GM19240 (cell line): Measurements from ENCODE around the gene BSCL2.
A peak's percentile ranks its signal among the peaks of the same experiment; 100 is the strongest.
"Not testable (repeated sequence)": the region's sequence is repeated elsewhere in the genome, so short reads cannot be mapped to it uniquely, and the experiment has no call there.

Source experiments
- DNase-seq: peaks from one replicate; pipeline ENCODE4 v3.0.0; 2011; ENCODE audit warnings: low spot score; ENCODE audit not compliant: insufficient read length

The BSCL2 gene

GRCh38 chr11:62664405-62665074 is 42.7 kb downstream of the BSCL2 start:
- DNase-seq: peak; percentile 33

GRCh38 chr11:62656796-62657429 is 50.3 kb downstream of the BSCL2 start:
- DNase-seq: no peak

GRCh38 chr11:62654297-62654696 is 52.9 kb downstream of the BSCL2 start:
- DNase-seq: no peak

DNA sequence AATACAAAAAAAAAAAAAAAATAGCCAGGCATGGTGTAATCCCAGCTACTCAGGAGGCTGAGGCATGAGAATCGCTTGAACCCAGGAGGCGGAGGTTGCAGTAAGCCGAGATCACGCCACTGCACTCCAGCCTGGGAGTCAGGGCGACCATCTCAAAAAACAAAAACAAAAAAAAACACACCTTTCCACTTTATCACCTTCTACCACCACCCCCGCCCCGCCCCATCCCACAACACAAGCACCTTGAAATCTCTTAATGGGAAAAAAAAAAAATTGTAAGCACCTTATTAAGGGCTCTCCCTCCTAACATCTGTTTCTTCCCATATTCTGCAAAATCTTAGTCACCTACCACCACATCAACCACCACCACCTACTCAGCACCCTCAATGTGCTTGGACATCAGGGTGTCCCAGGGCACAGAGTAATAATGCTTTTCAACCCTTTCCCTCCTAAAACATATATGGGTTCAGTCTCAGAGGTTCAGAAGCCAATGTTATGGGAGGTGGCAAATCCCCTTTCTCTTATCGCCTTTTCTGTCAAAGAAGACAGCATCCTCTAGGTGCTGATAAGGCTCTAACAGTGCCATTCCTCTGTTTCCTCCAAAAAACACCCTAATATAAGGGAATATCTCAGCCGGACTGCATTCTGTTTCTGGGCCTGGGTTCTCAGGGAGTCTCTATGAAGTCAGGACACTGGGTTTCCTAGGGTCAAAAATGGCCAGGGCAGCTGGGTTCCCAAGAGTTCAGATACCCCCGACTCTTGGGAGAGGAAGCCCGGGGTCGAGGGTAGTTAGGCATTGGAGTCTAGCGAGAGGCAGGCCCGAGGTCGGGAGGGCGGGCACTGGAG is 54.8 kb downstream of the BSCL2 start:
- no peak for DNase-seq

- not testable (repeated sequence) for DNase-seq
These were observed 56.9 kb downstream of the BSCL2 start for GRCh38 chr11:62650283-62650682.

DNA sequence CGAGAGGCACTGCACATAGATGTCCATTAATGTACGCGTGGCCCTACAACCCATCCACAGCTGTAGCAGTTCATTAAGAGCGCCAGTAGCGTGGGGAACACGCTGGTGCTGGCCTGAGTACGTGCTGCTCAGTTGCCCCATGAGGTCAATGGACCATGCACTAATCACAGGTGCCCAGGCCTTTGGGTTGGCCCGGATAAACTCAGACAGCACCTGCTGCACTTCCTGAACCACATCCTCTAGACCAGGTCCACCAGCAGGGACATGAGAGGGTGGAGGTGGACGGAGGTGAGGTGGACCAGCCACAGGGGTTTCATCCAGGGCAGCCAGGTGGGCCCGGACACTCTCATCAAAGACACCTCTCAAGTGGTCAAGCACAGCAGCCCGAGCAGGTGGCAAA is 57.7 kb downstream of the BSCL2 start:
- no peak for DNase-seq

GRCh38 chr11:62648967-62649364 is 58.3 kb downstream of the BSCL2 start:
- DNase-seq: no peak

DNA sequence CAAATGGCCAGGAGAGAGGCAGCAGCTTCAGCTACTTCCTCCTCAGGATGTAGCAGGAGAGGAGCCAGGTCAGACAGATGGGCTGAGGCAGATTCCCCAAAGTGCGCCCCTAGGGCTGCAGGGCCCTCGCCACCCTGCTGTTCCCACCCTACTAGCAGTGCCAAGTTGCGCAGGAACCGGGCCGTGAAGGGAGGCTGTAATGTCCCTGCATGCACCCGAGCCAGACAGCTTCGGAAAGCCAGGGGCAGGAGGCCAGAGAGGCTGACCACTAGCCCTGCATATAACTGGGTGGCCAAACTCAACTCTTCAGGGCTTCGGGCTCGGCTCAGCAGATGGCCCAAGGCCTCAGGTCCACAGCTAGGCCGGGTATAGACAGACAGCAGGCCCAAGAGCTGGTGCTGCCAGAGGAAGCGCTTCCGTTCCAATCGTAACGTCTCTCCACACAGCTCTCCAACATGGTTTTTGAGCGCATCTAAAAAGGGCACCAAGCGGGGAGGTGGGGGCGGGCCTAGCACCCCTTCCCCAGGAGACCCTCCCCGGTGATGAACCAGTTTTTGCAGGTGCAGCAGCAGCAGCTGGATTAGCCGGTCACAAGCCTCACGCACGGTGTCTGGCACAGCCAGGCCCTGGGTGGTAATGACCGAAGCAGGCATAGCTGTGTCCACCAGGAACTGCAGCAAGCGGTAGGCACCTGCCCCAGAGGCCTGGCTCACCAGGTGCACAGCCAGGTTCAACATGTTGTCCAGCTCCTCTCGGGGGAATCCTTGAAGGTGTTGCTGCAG is 58.8 kb downstream of the BSCL2 start:
- DNase-seq: no peak

- no peak for DNase-seq
These were observed 59.6 kb downstream of the BSCL2 start for GRCh38 chr11:62647609-62648005.

DNA sequence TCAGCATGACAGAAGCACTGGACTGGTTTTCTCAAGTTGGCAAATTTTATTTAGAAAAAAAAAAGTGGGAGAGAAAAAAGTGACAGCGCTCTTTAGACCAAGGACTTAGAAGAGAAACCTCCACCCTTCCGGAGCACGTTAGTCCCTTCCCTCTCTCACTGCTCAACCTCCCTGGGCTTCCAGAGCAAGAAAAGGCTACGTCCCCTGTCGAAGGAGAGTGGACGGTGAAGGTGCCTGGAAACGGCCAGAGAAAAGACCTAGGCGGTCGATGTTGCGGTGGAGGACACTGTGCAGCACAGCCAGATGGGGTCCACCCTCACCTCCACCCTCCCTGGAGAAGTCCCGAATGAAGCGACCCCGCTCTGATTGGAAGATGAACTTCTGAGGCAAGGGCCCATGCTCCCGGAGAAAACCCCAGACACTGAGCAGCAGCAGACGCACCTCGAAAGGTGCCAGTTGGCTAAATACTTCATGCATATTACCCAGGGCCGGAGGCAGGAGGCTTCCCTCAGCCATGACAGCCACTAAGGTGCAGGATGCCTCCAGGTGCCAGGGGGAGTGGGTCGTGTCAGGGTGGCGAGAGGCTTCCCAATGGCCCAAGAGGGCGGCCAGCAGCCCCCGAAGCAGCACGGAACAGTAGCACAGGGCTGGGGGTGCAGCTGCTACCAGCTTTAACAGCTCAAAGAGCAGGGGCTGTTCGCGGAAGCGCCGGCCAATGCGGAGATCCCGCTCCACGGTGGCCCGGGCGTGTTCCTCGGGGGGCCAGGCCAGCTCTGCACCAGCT is 60.2 kb downstream of the BSCL2 start:
- DNase-seq: no peak

- peak; percentile 98 for DNase-seq
These were observed 61.0 kb downstream of the BSCL2 start, which contains the start of gene GANAB for GRCh38 chr11:62645946-62646824. Gene GANAB (minus strand): TSS chr11:62646613. CDS start chr11:62646599, 14 bp downstream.

DNA sequence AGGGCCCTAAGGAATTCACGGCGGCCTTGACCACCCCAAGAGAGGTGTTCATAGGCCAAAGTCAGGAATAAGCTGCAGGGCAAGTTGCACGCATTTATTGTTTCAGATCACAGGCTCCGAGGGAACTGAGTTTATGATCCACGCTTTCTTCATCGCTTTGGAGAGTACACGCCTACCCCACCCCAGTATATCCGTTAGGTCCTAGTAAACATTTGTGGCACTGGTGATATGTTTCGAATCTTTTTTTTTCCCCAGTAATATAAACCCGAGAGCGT is 61.6 kb downstream of the BSCL2 start:
- no peak for DNase-seq

DNA sequence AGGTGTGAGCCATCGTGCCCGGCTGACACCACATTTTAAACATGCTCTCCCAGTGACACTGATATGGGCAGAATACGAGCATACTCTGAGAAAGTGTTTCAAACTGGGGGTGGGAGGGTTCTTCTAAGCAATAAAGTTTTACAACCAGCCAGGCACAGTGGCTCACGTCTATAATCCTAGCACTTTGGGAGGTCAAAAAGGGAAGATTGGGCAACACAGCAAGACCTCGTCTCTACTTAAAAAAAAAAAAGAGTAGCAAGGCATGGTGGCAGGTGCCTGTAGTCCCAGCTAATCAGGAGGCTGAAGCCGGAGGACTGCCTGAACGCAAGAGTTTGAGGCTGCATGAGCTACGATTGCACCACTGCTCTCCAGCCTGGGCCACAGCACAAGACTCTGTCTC is 63.0 kb downstream of the BSCL2 start:
- DNase-seq: no peak
